GM18870 (cell line): ENCODE data around the gene XRN2.

Source experiments
- ATAC-seq: cut with Tn5 transposase; IDR thresholded peaks from one replicate; pipeline ENCODE4 v1.9.1; 2021; ENCODE audit warnings: moderate library complexity; ENCODE audit not compliant: unreplicated experiment

XRN2 gene, protein sequence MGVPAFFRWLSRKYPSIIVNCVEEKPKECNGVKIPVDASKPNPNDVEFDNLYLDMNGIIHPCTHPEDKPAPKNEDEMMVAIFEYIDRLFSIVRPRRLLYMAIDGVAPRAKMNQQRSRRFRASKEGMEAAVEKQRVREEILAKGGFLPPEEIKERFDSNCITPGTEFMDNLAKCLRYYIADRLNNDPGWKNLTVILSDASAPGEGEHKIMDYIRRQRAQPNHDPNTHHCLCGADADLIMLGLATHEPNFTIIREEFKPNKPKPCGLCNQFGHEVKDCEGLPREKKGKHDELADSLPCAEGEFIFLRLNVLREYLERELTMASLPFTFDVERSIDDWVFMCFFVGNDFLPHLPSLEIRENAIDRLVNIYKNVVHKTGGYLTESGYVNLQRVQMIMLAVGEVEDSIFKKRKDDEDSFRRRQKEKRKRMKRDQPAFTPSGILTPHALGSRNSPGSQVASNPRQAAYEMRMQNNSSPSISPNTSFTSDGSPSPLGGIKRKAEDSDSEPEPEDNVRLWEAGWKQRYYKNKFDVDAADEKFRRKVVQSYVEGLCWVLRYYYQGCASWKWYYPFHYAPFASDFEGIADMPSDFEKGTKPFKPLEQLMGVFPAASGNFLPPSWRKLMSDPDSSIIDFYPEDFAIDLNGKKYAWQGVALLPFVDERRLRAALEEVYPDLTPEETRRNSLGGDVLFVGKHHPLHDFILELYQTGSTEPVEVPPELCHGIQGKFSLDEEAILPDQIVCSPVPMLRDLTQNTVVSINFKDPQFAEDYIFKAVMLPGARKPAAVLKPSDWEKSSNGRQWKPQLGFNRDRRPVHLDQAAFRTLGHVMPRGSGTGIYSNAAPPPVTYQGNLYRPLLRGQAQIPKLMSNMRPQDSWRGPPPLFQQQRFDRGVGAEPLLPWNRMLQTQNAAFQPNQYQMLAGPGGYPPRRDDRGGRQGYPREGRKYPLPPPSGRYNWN

DNA sequence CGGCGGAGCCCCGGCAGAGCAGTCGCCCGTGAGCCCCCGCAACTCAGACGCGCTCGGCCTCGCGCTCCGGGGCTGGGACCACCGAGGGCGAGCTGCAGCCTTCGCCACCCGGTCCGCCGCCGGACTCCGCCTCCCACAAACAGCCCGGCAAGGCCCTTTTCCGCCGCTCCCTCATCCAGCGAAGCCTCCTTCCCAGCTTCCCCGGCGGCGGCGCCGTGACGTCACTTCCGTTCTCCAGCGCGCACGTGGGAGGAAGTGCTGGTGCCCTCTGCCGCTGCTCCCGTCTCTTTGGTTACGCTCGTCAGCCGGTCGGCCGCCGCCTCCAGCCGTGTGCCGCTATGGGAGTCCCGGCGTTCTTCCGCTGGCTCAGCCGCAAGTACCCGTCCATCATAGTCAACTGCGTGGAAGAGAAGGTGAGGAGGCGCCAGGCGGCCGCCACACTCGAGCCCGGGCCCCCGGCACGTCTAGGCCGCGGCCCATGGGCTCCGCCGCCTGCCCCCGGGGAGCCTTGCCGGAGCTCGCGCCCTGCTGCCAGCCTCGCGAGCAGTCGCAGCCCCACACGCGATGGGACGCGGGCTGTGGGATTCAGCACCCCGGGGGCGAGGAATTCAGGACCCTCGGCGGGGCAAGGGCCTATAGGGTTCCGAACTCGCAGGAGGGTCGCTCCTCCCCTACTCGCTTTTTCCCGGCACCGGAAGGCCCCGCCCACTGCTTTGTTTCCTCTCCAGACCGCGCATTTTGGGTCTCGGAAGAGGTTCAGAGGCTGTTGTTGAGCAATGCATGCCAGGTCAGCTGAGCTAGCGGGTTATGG, at the start of gene XRN2:
TSS of gene XRN2 (plus strand) at position 271 of the 811 bp plus-strand sequence. CDS start at position 339, 68 bp downstream.
- peak; percentile 84 for ATAC-seq

DNA sequence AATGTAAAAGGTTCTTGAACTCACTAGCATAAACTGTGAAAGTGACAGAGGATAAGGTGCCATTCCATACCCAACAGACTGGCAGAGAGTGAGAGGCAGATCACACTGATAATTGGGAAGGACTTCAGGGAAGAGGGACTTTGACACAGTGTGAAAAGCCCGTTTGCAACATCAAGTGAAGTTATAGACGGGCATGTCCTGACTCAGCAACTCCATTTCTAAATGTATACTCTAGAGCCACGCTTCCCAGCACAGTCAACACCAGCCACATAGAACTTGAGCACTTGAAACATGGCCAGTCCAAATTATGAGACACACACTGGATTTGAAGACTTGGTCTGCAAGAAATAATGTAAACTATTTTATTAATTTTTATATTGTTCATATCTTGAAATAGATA, 45.9 kb upstream of the XRN2 start:
- no peak for ATAC-seq

DNA sequence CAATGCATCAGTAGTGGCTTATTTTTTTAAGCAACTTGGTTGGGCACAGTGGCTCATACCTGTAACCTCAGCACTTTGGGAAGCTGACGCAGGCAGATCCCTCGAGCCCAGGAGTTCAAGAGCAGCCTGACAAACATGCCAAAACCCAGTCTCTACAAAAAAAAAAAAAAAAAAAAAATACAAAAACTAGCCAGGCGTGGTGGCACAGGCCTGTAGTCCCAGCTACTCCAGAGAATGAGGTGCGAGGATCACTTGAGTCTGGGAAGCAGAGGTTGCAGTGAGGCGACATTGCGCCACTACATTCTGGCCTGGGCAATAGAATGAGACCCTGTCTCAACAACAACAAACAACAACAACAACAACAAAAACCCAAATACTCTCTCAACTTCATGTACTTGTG, 44.7 kb upstream of the XRN2 start:
- ATAC-seq, result no peak

DNA sequence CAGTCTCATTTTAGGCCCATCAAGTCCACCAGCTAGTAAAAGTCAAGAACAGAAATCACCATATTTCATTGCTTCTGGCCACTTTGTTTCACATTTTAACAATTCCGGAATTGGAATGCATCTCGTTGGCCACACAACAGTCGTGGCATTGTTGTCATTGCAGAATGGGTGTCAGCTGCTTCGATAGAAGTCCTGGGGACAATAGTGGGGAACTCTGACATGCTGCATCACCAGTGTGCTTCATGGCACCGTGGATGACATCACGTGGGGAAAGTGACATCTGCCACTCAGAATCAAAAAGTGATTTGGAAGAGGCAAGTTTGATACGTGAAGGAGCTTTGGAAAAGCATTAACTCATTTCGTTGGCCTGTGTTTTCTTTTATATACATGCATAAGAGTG, 43.8 kb upstream of the XRN2 start:
- no peak for ATAC-seq

DNA sequence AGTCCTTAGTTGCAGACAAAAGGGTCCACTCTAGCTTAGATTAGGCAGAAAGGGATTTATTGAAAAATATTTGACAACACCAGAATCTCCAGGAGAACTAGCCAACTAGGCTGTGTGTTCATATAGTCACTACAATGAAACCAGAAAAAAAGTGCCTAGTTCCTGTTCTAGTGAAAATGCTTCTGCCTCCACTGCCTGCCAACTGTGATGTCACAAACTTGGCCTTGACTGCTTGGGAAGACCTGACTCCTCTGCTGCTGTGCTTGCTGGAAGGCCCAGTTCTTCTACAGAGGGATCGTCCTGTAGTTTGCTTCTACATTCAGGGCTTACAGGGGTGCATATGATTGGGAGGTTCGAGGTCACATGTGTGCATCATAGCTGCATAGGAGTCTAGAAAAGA, 40.3 kb upstream of the XRN2 start:
- no peak for ATAC-seq

DNA sequence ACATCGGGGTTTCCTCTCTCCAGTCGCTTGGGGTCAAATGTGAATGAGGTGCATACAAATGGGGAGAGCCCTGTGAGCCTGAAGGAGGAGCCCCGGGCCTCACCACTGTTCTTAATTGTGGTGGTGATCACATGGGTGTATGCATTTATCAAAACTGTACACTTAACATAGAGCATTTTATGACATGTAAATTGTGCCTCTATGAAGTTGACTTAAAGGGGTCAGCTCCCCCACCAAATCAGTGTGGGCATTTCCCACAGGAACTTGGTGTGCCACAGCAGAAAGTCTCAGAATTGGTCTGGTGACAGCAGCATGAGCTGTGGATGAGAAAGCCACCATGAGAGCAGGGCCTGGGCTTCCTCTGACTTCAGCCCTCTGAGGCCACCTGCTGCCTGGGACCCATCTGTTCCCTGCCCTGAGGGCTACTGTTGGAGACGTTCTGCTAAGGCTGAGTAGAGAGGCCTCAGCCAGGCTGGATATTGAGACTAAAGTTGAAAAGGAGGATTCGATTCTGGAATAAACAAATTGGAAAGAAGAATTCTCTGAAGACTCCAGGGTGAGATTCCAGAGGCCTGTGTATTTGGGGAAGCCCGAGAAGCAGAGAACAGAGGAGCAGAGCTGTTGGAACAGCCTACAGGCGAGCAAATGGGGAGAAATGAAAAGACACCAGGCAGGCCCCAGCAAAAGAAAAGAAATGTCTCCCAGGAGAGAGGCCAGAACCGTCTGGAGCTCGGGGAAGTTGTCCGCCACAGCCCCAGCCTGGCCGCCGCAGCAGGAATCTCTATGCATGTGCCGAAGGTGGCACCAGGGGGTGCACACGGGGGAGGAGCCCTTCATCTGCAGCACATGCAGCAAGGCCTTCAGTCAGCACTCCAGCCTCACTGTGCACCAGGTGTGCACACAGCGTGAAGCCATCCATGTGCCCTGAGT, 37.6 kb upstream of the XRN2 start:
- ATAC-seq, result no peak

DNA sequence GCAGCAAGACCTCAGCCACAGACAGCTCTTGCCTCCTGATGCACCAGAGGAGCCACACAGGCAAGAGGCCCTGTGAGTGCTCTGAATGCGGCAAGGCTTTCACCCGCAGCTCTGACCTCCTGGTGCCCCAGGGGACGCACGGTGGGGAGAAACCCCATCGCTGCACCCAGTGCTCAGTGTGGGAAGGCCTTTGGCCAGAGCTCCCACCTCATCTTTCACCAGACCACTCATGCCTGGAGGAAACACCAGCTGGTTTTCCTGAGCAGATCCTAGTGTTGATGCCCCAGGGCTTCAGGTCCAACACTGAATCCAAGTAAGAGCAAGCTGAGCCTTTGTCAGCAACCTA, 37.0 kb upstream of the XRN2 start:
- no peak for ATAC-seq

DNA sequence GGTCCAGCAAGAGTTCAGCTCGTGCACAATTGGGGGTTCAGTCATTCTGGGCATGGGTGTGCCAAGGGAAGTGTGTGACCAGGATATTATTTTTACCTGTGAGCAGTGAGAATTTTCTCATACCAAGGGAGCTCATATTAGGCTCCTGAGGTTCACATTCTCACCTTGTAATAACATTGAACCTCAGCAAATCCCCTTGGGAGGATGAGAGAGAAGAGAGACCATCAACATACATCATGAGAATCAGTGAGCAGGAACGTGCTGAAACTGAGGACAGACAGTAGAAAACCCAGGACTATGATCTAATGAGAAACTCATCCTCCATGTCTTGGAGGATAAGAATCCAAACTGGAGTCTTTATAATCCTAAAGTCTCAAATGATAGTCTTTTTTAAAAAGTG, 33.4 kb upstream of the XRN2 start:
- no peak for ATAC-seq

DNA sequence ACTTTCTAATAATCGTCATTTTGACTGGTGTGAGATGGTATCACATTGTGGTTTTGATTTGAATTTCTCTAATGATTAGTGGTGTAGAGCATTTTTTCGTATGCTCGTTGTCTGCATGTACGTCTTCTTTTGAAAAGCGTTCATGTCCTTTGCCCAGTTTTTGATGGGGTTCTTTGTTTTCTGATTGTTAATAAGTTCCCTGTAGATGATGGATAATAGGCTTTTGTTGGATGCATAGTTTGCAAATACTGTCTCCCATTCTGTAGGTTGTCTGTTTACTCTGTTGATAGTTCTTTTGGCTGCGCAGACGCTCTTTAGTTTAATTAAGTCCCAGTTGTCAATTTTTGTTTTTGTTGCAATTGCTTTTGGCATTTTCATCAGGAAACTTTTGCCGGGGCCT, 32.3 kb upstream of the XRN2 start:
- no peak for ATAC-seq

DNA sequence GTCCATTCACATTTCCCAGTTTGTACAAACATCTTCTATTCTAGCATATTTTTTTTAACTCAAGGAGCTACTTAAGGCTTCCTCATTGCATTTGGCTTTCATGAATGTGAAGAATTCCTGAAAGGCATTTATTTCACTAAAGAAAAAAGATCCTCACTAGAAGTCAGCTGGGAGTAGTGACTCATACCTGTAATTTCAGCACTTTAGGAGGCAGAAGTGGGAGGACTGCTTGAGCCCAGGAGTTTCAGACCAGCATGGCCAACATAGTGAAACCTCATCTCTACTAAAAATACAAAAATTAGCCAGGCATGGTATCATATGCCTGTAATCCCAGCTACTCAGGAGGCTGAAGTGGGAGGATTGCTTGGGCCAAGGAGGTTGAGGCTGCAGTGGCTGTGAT, 30.9 kb upstream of the XRN2 start:
- ATAC-seq, result peak; percentile 69

DNA sequence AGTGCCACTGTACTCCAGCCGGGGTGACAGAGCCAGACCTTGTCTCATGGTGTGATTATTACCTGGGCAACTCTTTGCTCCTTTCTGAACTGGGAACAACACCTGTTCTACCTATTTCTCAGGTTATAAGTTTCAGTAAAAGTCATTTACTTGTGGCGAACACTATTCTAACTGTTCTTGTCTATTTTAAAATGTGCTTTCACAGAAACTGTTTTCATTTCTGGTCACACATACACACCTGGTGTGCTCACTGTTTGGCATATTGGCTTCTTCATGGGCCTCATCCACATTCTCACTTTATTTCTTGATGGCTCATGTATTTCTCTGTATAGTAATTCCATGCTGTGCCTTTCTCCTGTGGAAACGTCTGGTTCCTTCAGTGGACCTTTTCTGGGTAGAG, 30.5 kb upstream of the XRN2 start:
- ATAC-seq, result peak; percentile 42

DNA sequence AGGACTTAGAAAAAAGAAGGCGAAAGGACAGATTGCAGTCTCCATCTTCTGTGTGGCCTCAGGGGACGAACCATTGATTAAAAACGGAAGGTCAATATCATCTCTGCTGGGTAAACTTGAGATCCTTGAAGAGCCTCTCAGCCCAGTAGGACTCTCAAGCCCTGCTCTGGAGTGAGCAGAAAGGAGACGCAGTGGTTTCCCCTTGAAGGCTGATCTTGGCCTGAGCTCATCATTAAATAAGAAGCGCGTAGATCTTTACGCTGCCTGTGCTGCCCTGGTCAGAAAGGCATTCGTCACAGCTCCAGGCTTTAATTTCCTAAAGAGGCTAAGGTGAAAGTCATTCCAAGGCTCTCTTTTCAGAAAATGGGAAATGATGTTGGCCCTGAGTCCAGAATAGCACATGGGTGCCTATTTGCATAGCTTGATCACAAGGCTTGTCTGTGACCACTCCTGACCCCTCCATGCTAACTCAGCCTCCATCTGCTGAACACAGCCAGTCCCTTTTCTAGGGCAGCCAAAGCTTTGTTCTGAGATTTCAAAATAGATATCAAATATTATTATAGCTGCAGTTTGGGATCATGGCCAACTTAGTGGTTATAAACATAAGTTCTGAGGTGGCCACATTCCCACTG, 29.3 kb upstream of the XRN2 start:
- no peak for ATAC-seq

DNA sequence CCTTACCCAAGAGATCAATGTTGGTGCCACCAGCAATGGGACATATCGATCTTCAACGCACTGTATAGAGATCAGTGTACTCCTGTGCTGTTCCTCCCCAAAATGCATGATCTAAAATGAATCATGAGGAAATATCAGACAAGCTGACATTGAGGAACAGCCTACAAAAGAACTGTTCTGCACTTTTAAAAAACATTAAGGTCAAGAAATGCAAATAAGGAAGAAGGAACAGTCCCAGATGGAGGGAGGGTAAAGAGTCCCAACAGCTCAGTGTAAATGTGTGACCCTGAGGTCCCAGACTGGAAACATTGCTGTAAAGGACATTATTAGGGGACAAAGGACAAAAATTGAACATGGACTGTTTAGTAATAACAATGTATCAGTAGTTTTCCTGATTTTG, 24.3 kb upstream of the XRN2 start:
- ATAC-seq, result no peak

DNA sequence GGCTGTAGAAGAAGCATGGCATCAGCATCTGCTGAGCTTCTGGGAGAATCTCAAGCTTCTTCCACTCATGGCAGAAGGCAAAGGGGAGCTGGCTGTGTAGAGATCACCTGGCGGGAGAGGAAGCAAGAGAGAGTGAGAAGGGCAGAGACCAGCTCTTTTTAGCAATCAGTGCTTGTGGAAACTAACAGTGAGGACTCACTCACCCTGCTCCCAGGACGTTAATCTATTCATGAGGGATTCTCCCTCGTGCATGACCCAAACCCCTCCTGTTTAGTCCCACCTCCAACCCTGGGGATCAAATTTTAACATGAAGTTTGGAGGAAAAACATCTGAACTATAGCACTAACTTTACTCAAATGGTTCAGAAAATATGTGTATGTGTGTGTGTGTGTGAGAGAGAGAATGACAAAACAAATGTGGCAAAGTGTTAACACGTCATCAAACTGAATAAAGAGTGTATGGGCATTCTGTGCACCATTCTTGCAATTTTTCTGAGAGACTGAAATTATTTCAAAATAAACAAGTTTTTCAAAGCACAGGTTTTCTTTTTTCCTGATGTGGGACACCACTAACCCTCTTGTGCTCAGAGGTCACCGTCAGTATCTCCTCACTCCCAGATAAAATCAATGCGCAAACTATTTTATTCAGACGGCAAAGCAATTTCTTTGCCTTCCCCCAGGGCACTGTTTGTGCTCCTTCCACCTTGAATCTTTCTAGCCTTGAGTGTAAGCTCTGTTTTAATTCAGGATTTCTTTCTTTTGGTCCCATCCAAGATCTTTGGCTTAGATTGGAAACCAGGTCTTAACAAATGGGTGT, 23.2 kb upstream of the XRN2 start:
- ATAC-seq, result no peak

DNA sequence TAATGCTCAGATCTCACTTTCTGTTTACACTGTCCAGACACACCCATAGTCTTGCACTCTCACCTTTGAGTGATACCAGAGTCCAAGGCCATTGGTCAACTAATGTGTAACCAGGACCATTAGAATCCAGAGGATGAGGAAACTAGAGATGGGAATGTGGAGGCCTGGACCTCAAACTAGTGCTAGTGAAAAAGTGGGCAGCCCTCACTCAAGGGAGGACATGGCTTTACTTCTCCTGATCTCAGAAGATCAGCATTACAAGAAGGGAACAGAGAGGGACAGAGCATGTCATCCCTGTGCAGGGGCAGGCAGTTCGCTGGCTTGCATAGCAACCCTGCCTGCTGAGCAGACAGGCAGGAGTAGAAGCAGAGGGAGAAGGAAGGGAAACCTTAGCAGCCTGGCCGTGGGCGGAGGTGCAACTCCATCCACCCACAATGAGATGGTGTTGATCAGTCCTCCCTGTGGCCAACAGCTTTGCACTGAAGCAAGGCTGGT, 22.6 kb upstream of the XRN2 start:
- no peak for ATAC-seq

DNA sequence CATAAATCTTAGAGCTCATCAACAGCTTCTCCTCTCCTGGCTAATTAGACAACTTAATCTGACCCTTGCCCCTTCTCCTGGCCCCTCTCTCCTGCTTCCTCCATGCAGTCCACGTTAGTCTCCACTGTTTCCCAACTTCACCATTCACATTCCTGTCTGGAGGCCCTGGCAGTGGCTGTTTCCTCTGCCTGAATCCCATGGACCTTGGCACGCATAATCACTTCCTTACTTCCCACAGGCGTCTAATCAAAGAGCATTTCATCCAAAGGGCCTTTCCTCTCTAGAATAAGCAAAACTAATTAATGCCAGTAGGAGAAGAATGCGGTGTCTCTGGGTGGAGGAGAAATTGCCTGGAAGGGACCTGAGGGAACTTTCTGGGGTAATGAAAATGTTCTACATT, 16.4 kb upstream of the XRN2 start:
- no peak for ATAC-seq

DNA sequence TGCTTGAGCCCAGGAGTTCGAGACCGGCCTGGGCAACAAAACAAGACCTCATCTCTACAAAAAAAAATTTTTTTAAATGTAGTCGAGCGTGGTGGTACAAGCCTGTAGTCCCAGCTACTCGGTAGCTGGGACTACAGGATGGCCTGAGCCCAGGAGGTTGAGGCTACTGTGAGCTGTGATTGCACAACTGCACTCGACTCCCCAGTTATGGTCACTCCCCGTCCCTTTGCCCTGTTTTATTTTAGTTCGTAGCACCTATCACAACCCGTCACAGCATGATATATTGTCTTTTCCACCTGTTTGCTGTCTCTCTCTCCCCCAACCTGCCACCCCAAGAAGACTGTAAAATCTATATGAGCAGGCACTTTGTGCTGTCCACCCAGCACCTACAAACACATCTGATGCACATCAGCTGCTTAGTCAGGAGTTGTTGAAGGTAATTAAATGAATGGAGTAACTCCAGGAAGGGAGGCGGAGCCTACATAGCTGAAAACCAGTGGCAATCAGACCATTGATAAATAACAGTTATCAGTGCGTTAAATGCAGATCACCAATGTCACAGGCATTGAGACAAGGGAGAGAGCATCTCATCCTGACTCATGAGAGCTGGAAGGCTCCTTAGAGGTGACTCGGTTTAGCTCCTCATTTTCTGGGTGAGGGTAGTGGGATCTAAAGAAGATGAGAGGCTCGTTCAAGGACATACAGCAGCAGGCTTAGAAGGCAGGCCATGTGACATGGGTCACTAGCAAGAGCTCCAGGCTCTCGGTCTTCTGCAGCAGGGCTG, 14.4 kb upstream of the XRN2 start:
- no peak for ATAC-seq

DNA sequence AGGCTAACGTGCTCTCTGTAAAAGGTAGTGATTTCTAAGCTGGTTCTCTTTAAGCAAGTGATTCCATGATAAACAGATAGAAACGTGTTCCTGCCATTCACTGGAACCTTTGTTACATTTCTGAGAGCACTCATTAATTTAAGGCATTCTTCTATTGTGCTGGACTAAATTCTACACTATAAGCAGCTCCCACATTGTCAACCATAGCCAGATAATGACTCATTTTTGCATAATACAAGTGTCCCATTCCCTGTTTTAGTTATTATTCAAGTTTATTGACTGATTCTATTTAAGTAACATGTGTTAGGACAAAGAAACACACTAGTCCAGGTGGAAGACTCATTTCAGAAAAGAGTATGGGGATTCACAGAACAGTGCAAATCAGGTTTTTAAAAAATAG, 13.5 kb upstream of the XRN2 start:
- no peak for ATAC-seq
